OCI-LY3 (cell line): ENCODE results near the gene CDRT15.

ENCODE experiments used
- CTCF ChIP-seq: fragments of 200-600, 300-600 bp; sonication (generic); IDR thresholded peaks from 2 replicates; pipeline ENCODE4 v1.5.1; 2014; ENCODE audit warnings: antibody characterized with exemption, low read length, low read depth
- EZH2phosphoT487 ChIP-seq: fragments of 200-600 bp; shearing (Covaris generic); IDR thresholded peaks from 2 replicates; pipeline ENCODE4 v1.6.1; 2018; ENCODE audit warnings: antibody characterized with exemption, mixed run types, low read depth

- TF ChIP-seq CTCF (no peak), EZH2phosphoT487 (no peak)
Observed at GRCh38 chr17:14196377-14196997, 40.2 kb downstream of the CDRT15 start.
